GM20431 (cell line): Measurements from ENCODE around the gene S100B.

Experiments
- in situ Hi-C: fragments of 300-500 bp; cut with MseI, MboI; formaldehyde crosslinking; loops from one replicate; pipeline ENCODE4 v1.15.0; 2020; ENCODE audit warnings: low sequenced_read_pairs; ENCODE audit not compliant: unreplicated experiment

S100B gene

DNA sequence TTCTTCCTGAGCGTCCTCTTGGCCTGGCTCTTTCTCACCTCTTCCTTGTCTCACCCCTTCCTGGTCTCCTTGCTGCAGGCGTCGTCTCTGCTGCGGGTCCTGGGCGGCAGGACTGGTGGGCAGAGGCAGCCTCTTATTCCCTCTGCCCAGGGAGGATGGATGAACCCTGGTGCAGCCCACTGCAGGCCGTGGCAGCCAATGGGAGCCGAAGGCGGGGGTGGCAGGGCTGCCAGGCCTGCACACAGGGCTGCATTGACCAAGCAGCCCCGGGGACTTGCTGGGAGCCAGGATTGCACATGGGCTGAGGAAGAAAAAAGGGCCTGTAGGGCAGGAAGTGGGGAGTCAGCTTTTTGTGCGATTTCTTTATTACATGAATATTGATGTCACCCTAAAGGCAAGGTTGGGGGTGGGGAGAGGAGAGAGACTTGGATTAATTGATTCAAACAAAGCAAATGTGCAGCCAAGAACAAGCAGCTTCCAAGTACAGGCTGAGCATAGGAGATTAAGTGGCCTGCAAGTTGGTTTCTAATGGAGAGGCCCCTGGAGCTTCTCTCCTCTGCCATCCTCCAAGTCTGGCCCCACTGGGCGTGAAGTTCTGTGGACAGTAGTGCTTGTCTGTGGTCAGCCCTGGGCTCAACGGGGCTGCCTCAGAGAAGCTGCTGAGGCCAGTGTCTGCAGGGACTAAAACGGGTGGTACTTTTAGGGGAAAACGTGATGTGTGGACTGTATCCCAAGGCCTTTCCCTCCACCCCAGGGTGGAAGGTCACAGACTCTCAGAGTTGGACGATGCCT lies at the start of gene S100B:
S100B (minus strand) TSS at position 108 of the 792 bp plus-strand sequence. CDS start 2,667 bp downstream, outside the sequence.
- in situ Hi-C loops: no loop called here

DNA sequence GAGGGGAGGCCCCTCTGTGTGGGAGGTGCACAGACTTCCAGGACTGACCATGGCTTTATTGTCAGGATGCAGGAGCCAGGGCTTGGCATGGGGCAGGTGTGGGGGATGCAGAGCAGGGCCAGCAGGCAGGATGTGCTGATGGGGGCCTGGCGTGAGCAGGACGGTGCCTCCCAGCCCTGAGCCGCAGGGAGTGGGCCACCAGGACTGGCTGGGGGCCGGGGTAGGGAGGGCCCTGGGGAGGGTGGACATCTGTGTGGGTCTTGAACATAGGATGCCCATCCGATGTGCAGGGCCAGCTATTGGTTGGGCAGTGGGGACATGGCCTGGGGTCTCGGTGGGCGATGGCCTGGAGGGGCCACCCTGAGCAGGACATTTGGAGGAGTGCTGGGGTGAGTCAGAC lies 46.2 kb upstream of the S100B start:
- in situ Hi-C loops: no loop called here

DNA sequence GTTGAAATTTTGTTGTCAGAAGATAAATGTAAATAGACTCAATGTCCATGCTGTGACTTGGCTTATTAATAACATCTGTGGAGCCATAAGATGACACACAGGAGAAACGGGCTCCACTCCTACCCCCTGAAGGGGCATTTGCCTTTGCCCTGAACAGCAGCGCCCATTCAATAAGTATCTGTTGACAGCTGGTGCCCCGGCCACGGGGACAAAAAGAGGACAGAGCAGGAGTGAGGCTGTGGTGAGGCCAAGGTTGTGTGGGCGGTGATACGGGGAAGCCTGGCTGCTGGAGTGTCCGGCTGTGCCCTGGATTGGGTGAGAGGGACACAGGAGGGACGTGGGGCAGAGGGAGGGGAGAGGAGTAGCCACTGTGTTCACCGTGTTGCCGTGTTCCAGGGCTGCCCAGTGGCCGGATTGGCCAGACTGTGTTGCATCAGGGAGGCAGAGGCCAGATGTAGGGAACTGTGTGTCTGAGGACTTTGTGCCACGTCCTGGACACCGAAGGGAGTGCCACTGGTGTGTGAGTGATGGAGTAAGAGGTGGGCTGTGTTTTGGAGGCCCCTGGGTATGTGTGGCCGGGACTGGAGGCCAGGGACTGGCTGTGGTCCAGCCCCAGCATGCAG lies 45.7 kb upstream of the S100B start:
- in situ Hi-C loops: no loop called here

DNA sequence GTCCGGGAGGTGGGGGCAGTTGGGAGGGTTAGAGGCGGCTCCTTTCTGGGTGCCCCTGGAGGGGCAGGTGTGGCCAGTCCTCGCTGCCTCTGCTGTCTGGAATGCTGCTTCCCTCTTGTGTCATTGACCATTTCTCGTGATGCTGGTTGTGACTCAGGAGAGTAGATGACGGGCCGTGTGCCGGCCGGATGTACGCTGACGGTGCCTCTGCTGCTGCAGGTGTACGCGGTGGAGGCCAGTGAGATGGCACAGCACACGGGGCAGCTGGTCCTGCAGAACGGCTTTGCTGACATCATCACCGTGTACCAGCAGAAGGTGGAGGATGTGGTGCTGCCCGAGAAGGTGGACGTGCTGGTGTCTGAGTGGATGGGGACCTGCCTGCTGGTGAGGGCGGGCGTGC lies 44.5 kb upstream of the S100B start:
- in situ Hi-C loops: no loop called here

- in situ Hi-C loops: no loop called here
Measured at GRCh38 chr21:46648539-46648938, 43.7 kb upstream of the S100B start.

- in situ Hi-C loops: no loop called here
Measured at GRCh38 chr21:46646541-46647154, 41.8 kb upstream of the S100B start.

DNA sequence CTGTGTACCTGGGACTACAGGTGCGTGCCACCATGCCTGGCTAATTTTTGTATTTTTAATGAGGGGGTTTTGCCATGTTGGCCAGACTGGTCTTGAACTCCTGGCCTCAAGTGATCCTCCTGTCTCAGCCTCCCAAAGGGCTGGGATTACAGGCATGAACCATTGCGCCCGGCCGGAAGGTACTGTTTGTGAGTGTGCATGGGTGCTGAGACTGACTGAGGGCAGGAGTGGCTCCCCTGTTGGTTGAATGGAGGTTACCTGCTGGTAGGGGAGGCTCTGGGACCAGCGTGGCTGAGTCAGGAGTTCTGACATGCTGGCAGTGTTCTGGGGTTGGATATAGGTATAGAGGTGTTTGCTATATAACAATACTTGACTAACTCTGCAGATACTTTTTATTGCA lies 41.0 kb upstream of the S100B start:
- in situ Hi-C loops: no loop called here

GRCh38 chr21:46643379-46644177 lies 38.7 kb upstream of the S100B start:
- in situ Hi-C loops: no loop called here

GRCh38 chr21:46641656-46642055 lies 36.8 kb upstream of the S100B start:
- in situ Hi-C loops: no loop called here

DNA sequence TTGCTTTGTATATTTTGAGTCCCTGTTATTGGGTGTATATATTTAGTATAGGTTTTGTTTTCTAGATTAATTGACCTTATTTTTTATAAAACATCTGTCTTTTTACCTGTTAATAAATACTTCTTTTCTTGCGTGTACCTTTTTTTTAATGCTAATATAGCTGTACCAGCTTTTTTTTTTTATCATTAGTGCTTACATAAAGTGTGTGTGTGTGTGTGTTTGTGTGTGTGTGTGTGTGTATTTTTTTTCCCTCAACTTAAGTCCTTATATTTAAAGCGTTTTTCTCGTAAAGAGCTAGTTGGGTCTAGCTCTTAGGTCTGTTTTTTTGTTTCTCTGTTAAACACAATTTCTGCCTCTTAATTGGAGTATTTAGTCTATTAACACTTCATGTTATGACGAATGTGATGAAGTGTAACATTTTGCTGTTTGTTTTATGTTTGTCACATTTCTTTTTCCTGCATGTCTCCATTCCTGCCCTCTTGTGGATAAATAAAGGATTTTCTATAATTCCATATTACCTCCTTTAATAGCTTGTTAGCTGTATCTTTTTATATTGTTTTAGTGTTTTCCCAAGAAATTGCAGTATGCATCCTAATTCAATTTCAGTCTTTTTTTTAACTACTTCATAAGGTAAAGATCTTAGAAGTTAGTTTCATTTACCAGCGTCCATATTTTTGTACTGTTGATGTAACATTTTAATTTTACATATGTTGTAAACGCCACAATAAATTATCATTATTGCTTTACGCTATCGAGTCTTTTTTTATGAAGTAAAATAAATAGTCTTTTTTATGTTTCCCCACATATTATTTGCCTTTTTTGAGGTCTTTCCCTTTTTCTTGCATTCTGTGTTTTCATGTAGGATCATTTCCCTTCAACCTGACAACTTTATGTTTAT lies 34.9 kb upstream of the S100B start:
- in situ Hi-C loops: no loop called here

- in situ Hi-C loops: no loop called here
Measured at GRCh38 chr21:46637952-46638746, 33.3 kb upstream of the S100B start.

DNA sequence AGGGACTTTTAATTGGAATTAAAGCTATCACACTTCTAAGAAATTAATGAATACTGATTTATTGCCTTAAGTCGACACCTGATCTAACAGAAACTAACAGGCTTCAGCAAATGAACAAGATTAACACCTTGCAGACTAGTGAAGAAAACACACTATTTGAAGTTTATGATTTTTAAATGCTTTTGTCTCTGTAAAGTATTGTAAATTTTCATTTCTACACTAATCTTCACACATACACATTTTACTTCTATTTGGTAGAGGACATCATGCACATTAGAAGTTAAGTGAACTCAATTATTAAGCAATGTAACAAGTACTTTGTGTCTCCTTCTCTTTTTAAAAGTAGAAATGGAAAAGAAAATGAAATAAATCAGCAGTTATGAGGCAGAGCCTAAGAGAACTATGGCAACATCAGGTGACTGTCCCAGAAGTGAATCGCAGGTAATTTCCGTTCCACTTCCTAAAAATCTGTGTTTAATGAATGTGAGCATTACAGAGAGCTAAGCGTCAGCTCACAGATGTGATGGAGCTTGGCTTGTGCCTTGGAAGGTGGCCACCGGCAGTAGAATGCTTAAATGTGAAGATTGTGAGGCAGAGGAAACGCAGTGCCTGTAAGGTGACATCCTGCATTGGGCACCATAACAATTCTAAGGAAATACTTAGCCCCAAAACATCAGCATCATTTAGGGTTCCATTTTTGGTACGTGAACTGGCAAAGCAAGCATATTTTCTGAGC lies 31.8 kb upstream of the S100B start:
- in situ Hi-C loops: no loop called here

DNA sequence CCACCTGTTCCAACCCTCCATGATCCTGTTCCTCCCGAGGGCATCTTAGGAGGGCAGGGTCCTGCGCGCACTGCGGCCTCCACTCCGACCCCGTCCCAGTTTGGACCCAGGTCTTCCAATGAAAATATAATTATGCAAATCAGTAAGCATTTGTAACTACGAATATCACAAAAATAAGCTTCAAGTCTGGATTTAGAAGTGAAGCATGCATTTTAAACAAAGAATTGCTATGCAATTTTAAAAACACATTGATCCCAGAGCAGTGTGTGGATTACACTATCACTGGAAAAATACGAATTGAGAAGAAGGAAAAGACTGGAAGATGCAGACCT lies 31.3 kb upstream of the S100B start:
- in situ Hi-C loops: no loop called here

DNA sequence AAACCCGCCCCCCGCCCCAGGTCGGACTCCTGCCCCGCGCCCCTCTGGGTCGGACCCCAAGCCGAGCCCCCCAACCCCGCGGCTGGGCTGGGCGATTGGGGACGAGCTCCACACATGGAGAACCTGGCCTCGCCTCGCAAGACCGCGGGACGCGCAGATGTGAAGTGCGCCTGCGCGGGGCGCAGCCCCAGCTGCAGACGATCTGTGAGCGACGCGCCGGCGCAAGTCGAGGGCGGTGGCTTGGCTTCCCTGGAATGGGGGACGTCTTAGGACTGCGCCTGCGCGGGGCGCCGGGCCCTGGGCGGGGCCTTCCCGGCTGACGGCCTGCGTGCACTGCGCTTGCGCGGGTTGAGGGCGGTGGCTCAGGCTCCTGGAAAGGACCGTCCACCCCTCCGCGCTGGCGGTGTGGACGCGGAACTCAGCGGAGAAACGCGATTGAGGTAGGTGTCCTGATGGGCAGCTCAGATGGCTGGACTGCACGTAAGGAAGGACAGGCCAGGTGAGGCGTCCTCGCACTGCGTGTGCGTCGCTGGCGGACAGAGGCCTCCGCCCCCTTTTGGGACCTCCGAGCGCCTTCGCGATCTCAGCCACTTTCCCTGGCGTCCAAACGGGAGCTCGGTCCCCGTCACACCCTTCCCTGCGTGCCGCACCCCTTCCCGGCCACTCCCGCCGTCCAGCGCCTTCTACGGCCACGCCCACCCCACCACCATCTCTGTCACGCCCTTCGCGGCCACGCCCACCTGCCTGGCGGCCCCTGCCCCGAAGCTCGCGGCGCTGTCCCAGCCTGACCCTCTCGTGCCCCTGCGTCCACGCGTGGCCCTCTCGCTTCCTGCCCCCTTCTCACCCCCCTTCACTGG lies 30.7 kb upstream of the S100B start, which contains the start of gene PRMT2:
PRMT2 (plus strand) TSS at position 351 of the 857 bp plus-strand sequence. CDS start 1,278 bp downstream, outside the sequence.
- in situ Hi-C loops: no loop called here

DNA sequence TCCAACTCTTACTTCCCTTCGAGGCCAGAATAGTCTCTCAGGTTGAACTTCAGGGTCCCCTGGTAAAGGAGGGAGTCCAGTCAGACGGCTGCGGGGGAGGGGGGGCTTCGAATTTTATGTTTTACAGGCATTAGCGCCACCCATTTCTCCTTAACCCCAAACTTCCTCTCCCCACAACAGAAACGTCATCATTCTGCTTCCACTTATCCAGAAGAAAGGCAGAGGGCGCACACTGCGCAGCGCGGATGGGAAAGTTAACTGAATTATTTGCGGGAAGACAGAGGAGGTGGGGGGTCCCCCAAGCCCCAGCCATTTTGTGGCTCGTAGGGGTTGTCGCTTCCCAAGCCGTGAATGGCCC lies 30.1 kb upstream of the S100B start:
- in situ Hi-C loops: no loop called here

DNA sequence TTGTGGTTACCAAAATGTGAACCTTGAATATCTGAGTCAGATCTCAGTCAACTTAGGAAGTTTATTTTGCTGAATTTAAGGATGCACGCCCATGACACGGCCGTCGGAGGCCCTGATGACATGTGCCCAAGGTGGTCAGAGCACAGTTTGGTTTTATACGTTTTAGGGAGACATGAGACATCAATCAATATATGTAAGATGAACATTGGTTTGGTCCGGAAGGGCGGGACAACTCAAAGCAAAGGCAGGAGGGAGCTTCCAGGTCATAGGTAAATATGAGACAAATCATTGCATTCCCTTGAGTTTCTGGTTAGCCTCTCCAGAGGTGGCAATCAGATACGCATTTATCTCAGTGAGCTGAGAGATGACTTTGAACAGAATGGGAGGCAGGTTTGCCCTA lies 29.5 kb upstream of the S100B start:
- in situ Hi-C loops: no loop called here

DNA sequence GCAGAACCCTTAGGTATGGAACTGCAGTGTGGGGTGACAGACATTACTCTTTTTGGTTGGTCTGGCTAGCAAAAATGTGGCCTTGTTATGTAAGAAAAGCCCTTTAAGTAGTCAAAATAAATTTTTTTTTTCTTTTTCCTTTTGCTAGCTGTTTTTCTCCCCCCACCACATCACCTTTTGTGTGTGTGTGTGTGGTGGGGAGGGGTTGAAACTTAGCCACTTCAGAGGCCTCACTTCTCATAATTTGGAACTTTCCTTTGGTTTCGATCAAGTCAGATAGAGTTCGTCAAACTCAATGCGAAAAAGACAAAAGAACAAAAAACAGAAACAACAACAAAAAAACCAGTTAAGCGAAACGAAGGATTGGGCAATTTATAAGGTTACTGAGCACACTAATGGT lies 28.7 kb upstream of the S100B start:
- in situ Hi-C loops: no loop called here
